ENCODE data around the gene ADAM12.

ADAM12 gene

GRCh38 chr10:126321440-126321839 lies 66.8 kb downstream of the ADAM12 start:
- no peak overlapping the region for H3K4me3 ChIP-seq (ENCODE audit: low read depth, low read length)
- TF ChIP-seq CTCF (IDR thresholded peaks at IDR 0.05; ENCODE audit: borderline replicate concordance, insufficient read depth, low read depth, low read length), result no peak

- no peak for TF ChIP-seq CTCF (IDR thresholded peaks at IDR 0.05; ENCODE audit: borderline replicate concordance, insufficient read depth, low read depth, low read length)
- H3K4me3 ChIP-seq (ENCODE audit: low read depth, low read length), result no peak overlapping the region
Observed at GRCh38 chr10:126317751-126318150, 70.5 kb downstream of the ADAM12 start.

GRCh38 chr10:126315494-126316177 lies 72.6 kb downstream of the ADAM12 start:
- no peak for TF ChIP-seq CTCF (IDR thresholded peaks at IDR 0.05; ENCODE audit: borderline replicate concordance, insufficient read depth, low read depth, low read length)
- H3K4me3 ChIP-seq (ENCODE audit: low read depth, low read length), result no peak overlapping the region

- no peak overlapping the region for H3K4me3 ChIP-seq (ENCODE audit: low read depth, low read length)
- no peak for TF ChIP-seq CTCF (IDR thresholded peaks at IDR 0.05; ENCODE audit: borderline replicate concordance, insufficient read depth, low read depth, low read length)
Observed at GRCh38 chr10:126314863-126315493, 73.3 kb downstream of the ADAM12 start.

GRCh38 chr10:126312167-126312566 lies 76.1 kb downstream of the ADAM12 start:
- no peak overlapping the region for H3K4me3 ChIP-seq (ENCODE audit: low read depth, low read length)
- TF ChIP-seq CTCF (IDR thresholded peaks at IDR 0.05; ENCODE audit: borderline replicate concordance, insufficient read depth, low read depth, low read length), result no peak

- no peak overlapping the region for H3K4me3 ChIP-seq (ENCODE audit: low read depth, low read length)
- no peak for TF ChIP-seq CTCF (IDR thresholded peaks at IDR 0.05; ENCODE audit: borderline replicate concordance, insufficient read depth, low read depth, low read length)
Observed at GRCh38 chr10:126309228-126309883, 78.9 kb downstream of the ADAM12 start.
